ENCODE data around the gene FTH1.
A peak's percentile ranks its signal among the peaks of the same experiment; 100 is the strongest.

Gene FTH1

GRCh38 chr11:61951484-61952135 is 15.8 kb downstream of the FTH1 start:
- DNase-seq (ENCODE audit: insufficient read length, low spot score), result no peak
- FAIRE-seq, result no peak

DNA sequence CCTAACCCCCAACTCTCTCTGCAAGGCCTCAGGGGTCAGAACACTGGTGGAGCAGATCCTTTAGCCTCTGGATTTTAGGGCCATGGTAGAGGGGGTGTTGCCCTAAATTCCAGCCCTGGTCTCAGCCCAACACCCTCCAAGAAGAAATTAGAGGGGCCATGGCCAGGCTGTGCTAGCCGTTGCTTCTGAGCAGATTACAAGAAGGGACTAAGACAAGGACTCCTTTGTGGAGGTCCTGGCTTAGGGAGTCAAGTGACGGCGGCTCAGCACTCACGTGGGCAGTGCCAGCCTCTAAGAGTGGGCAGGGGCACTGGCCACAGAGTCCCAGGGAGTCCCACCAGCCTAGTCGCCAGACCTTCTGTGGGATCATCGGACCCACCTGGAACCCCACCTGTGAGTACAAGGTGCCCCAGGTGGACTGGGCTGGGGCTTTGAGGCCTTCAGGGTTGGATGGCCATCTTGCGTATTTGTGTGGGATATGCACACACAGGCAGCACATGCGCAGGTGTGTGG is 17.3 kb downstream of the FTH1 start, which contains the start of gene BEST1:
TSS of gene BEST1 (plus strand) at position 317 of the 513 bp plus-strand sequence. CDS start 1,456 bp downstream, outside the sequence.
- FAIRE-seq (no peak), DNase-seq (ENCODE audit: insufficient read length, low spot score) (no peak)

DNA sequence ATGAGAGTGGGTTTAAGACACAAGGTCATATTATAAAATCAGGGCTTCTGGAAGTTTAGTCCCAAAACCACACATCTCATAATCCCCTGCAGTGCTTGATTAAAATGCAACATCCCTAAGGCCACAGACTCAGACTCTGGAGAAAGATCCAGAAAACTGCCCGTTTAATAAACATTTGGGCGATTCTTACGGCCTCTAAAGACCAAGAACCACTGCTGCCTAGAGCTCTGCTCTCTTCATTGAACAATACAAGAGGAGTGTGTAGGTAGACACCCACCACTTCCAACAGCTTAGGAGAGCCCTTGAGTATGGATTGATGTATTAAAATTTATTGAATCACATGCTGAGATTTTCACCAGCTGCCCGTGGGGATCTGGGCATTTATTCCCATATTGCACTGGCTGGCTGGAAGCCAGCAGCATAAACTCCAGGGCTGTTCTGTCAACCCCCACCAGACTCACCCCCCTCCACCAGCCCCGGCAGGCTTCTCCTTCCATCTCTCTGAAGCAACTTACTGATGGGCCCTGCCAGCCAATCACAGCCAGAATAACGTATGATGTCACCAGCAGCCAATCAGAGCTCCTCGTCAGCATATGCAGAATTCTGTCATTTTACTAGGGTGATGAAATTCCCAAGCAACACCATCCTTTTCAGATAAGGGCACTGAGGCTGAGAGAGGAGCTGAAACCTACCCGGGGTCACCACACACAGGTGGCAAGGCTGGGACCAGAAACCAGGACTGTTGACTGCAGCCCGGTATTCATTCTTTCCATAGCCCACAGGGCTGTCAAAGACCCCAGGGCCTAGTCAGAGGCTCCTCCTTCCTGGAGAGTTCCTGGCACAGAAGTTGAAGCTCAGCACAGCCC is 18.0 kb downstream of the FTH1 start:
- FAIRE-seq (no peak), DNase-seq (ENCODE audit: insufficient read length, low spot score) (no peak)

GRCh38 chr11:61948505-61948904 is 18.9 kb downstream of the FTH1 start:
- DNase-seq (ENCODE audit: insufficient read length, low spot score), result no peak
- FAIRE-seq, result no peak

DNA sequence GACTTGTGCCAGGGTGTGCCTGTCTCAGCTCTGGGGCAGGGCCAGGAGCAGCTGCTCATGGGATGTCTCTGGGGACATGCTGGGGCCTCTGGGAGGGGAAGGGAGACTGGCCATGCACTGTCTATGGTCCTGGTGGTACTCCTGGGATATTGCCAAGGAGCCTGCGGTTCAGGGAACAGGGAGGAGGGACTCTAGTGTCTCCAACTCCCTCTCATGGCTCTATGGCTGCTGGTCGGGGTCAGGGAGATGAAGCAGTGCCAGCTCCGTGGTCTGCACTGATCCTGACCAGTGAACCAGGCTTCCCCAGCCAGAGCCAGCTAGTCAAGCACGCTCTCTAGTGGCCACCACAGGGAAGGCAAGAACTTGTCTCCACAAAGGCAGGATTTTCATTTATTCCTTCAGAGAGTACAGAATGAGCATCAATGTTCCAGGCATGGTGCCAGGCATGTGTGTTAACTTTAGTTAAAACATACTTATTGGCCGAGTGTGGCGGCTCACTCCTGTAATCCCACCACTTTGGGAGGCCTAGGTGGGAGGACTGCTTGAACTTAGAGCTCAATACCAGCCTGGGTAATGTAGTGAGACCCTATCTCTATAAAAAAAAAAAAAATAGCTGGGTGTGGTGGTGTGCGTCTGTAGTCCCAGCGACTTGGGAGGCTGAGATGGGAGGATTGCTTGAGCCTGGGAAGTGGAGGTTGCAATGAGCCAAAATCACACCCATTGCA is 19.8 kb downstream of the FTH1 start:
- FAIRE-seq (peak; percentile 77), DNase-seq (ENCODE audit: insufficient read length, low spot score) (peak; percentile 76)

GRCh38 chr11:61946894-61947293 is 20.5 kb downstream of the FTH1 start:
- DNase-seq (ENCODE audit: insufficient read length, low spot score), result no peak
- no peak for FAIRE-seq

GRCh38 chr11:61945191-61945590 is 22.2 kb downstream of the FTH1 start:
- no peak for FAIRE-seq

GRCh38 chr11:61940466-61940865 is 27.0 kb downstream of the FTH1 start:
- FAIRE-seq (no peak), DNase-seq (ENCODE audit: insufficient read length, low spot score) (no peak)

More at GRCh38 chr11:61945191-61945590, 22.2 kb downstream of the FTH1 start:
- DNase-seq (ENCODE audit: insufficient read length, low spot score), result no peak

- no peak for DNase-seq (ENCODE audit: insufficient read length, low spot score)
- FAIRE-seq, result no peak
Measured at GRCh38 chr11:61935861-61936260, 31.6 kb downstream of the FTH1 start.

- DNase-seq (ENCODE audit: insufficient read length, low spot score) (no peak), FAIRE-seq (no peak)
Measured at GRCh38 chr11:61930933-61931332, 36.5 kb downstream of the FTH1 start.

DNA sequence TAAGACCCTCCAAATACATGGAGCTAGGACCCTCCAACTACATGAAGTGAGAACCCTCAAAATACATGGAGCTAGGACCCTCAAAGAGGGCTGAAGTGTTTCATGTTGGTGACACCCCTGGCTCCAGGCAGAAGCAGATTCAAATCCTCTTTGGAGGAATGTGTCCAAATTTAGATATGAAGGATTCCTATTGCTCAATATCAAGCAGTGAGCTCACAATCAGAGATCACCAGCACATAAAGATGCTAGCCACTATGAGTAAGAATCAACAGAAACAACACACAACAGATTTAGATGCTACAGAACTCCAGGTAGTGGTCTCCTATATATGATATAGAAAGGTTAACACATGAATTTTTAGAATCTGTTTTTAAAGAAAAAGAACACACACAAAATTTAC is 38.8 kb downstream of the FTH1 start:
- no peak for FAIRE-seq
- no peak for DNase-seq (ENCODE audit: insufficient read length, low spot score)

GRCh38 chr11:61927501-61927900 is 39.9 kb downstream of the FTH1 start:
- DNase-seq (ENCODE audit: insufficient read length, low spot score), result no peak
- no peak for FAIRE-seq

DNA sequence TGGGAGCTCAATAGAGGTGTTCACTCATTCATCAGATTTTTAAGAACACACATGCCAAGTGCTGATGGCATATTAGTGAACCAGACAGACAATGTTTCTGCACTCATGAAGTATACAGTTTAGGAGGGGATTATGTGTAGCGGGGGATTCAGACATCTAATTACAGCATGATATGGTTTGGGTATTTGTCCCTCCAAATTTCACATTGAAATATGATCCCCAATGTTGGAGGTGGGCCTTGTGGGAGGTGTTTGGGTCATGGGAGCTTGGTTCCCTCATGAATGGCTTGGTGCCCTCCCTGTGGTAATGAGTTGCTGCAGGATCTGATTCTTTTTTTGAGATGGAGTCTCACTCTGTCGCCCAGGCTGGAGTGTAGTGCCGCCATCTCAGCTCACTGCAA is 41.2 kb downstream of the FTH1 start:
- no peak for FAIRE-seq
- DNase-seq (ENCODE audit: insufficient read length, low spot score), result no peak

- no peak for FAIRE-seq
- no peak for DNase-seq (ENCODE audit: insufficient read length, low spot score)
Measured at GRCh38 chr11:61925736-61926135, 41.7 kb downstream of the FTH1 start.

GRCh38 chr11:61924064-61924455 is 43.4 kb downstream of the FTH1 start:
- DNase-seq (ENCODE audit: insufficient read length, low spot score) (no peak), FAIRE-seq (no peak)

DNA sequence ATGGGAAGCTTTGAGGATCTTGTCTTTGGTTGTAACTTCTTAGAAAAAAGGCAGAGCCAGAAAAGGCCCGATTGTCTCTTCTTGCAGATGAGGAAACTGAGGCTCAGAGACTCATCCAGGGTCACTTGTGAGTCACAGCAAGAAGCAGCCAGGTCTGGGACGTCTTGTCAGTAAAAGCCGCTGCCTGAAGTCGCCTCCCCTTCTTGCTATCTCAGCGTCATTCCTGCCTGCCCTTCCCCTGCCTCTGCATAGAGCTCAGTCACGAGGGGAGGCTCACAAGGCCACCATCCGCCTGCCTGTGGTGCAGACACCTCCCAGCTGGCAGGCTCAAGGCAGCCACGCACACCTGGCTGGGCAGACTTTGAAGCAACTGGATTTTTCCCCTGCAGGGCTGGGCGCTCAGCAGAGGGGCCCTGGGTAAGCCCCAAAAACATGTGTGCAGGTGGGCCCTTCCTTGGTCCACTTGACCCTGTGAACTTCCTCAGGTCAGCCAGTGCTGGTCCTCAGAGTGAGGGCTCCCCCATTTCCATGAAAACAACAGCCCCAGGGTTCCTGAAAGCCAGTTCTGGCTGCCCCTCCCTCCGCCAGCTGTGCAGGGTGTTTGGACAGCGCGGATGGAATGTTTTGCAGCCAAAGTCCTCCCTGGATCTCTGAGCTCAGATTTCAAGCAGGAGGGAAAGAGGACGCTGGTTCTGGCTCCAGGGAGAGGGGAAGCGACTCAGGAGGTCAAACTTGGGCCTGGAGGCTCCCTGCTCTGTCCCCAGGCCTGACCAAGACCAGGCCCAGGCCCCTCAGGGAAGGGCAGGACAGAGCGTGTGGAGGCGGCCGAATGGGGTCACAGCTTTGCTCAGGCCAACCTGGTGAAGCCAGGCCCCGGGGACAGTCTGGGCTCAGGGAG is 44.0 kb downstream of the FTH1 start:
- FAIRE-seq (no peak), DNase-seq (ENCODE audit: insufficient read length, low spot score) (no peak)

DNA sequence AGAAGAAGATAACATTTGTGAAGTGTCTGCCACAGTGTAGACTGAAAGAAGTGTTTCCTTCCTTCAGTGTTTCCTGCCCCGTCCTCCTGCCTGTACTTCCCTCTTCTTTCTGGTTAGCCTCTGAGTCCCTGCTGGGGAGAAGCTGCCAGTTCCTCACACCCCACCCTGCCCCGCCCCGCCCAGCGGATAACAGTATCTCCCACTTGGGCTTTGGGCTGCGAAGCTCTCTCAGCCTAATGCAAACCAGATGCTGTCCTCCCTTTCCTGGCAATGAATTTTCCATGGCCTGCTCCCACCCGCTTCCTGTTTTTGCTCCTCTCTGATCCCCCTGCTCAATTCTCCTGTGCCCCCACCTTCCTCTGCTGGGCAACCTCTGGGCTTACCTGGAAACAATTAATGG is 44.9 kb downstream of the FTH1 start:
- FAIRE-seq (no peak), DNase-seq (ENCODE audit: insufficient read length, low spot score) (no peak)

DNA sequence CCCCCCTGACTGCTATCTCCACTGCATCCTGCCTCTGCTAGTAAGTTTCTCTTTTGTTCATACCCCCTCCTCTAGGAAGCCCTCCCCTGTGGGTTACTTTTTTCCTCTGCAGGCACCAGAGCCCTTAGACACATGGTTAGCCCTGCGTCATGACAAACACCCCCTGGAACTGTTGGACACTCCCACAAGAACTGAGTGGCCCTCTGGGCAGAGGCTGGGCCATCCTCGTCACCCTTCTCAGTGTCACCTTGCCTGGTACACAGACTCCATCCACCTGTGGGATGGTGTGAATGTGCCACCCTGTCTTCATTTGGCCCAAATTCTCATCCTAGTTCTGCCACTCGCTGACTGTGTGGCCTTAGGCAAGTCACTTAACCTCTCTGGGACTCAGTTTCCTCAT is 46.0 kb downstream of the FTH1 start:
- FAIRE-seq, result no peak

GRCh38 chr11:61919705-61920631 is 47.5 kb downstream of the FTH1 start:
- no peak for DNase-seq (ENCODE audit: insufficient read length, low spot score)
- FAIRE-seq, result no peak

More for the DNA sequence above, 46.0 kb downstream of the FTH1 start:
- DNase-seq (ENCODE audit: insufficient read length, low spot score), result no peak

Data from GM19239 (cell line).